Endothelial cell of umbilical vein (primary cell): Measurements from ENCODE around the gene CD3G. TPM values are rescaled to one million over a fixed set of nuclear protein-coding genes. Genes with fewer than 3 reads are reported as not detected.

Experiments used
- BruUV-seq: library from RNA; stranded (reverse); fragments of 400-500 nt; replicated peaks from 2 replicates; lab custom pipeline; 2021; lab: Mats Ljungman, UMichigan
- CTCF ChIA-PET: fragments of 300-600, 350-600 bp; sonication (Branson Sonifier 250); formaldehyde crosslinking; loops from one replicate; lab custom pipeline; 2021; ENCODE audit warnings: antibody characterized with exemption, inconsistent platforms; lab: Charles Lee
- POLR2A ChIA-PET: fragments of 300-600, 350-600 bp; sonication (Branson Sonifier 250); formaldehyde crosslinking; loops from one replicate; lab custom pipeline; 2021; ENCODE audit warnings: antibody characterized with exemption, inconsistent platforms; lab: Charles Lee
- DNase-seq: peaks from one replicate; pipeline ENCODE4 v3.0.0-alpha.2; 2011; ENCODE audit warnings: low read depth, low spot score
- FAIRE-seq: peaks from 2 replicates; lab custom pipeline; 2011; peaks lifted over from hg19 to GRCh38; lab: Jason Lieb, UNC
- H2AFZ ChIP-seq: 2 replicates; pipeline ENCODE4 v1.6.0; 2012; ENCODE audit warnings: low read depth, low read length, control low read depth, inconsistent platforms
- H3K27ac ChIP-seq: 2 replicates; pipeline ENCODE4 v1.5.1; 2011; ENCODE audit warnings: low read depth, mild to moderate bottlenecking, control low read depth, low read length, moderate library complexity; ENCODE audit not compliant: insufficient read depth
- H3K27me3 ChIP-seq, 2 experiments: 2 replicates each; pipeline versions ENCODE4 v1.6.0 to v1.6.1; 2011; ENCODE audit warnings: low read length in 2 of 2, mixed read lengths in 1 of 2; ENCODE audit not compliant: control insufficient read depth in 2 of 2, insufficient read depth in 2 of 2
- H3K36me3 ChIP-seq, 2 experiments: 2 replicates in 1 of 2; 3 replicates in 1 of 2; pipeline ENCODE4 v1.5.1; 2011; ENCODE audit warnings: low read length in 2 of 2, mild to moderate bottlenecking in 1 of 2, moderate library complexity in 1 of 2; ENCODE audit not compliant: control insufficient read depth in 2 of 2, insufficient read depth in 2 of 2; ENCODE audit errors: extremely low read depth in 1 of 2
- H3K4me1 ChIP-seq: 3 replicates; pipeline ENCODE4 v1.5.1; 2011; ENCODE audit warnings: mild to moderate bottlenecking, low read length; ENCODE audit not compliant: control insufficient read depth, insufficient read depth; ENCODE audit errors: extremely low read depth
- H3K4me2 ChIP-seq: 2 replicates; pipeline ENCODE4 v1.6.1; 2011; ENCODE audit warnings: low read length, control low read depth, mixed read lengths; ENCODE audit not compliant: insufficient read depth
- H3K4me3 ChIP-seq, 3 experiments: fragments of 200-600 bp in 1 of 3; sonication (generic), shearing (Covaris generic) in 1 of 3; replicated peaks in 1 of 3; 2 replicates each; pipeline ENCODE4 v1.5.1; 2011 to 2016; ENCODE audit warnings: control low read depth in 3 of 3, low read length in 3 of 3, mild to moderate bottlenecking in 2 of 3, inconsistent platforms in 1 of 3, low read depth in 1 of 3, moderate library complexity in 1 of 3; ENCODE audit not compliant: insufficient read depth in 1 of 3
- H3K79me2 ChIP-seq: 2 replicates; pipeline ENCODE4 v1.6.0; 2012; ENCODE audit warnings: low read length, inconsistent platforms; ENCODE audit not compliant: control insufficient read depth, insufficient read depth
- H3K9ac ChIP-seq: replicated peaks from 2 replicates; pipeline ENCODE3; 2011; ENCODE audit warnings: low read length, control low read depth; ENCODE audit not compliant: insufficient read depth; ENCODE audit errors: extremely low read depth
- H3K9me1 ChIP-seq: replicated peaks from 3 replicates; pipeline ENCODE4 v1.6.0; 2011; ENCODE audit warnings: mild to moderate bottlenecking, low read length; ENCODE audit not compliant: control insufficient read depth, insufficient read depth; ENCODE audit errors: extremely low read depth
- H3K9me3 ChIP-seq: replicated peaks from 2 replicates; pipeline ENCODE4 v1.5.1; 2012; ENCODE audit warnings: low read length, inconsistent platforms; ENCODE audit not compliant: control insufficient read depth, insufficient read depth
- H4K20me1 ChIP-seq: replicated peaks from 2 replicates; pipeline ENCODE3; 2011; ENCODE audit warnings: mild to moderate bottlenecking, low read length; ENCODE audit not compliant: control insufficient read depth, insufficient read depth; ENCODE audit errors: extremely low read depth
- FOS ChIP-seq: IDR thresholded peaks from 2 replicates; pipeline ENCODE4 v1.6.1; 2011; ENCODE audit warnings: mild to moderate bottlenecking, low read length, moderate library complexity, borderline replicate concordance; ENCODE audit not compliant: insufficient read depth
- POLR2AphosphoS5 ChIP-seq: IDR thresholded peaks from 2 replicates; pipeline ENCODE4 v1.6.1; 2012; ENCODE audit warnings: low read depth, mild to moderate bottlenecking, control low read depth, low read length, moderate library complexity; ENCODE audit not compliant: insufficient read depth
- dilution Hi-C: fragments of 300-500 bp; cut with MboI; formaldehyde crosslinking; loops from one replicate; pipeline ENCODE4 v1.15.0; 2019; ENCODE audit warnings: low sequenced_read_pairs; ENCODE audit not compliant: extremely low pct_ligation_motif_present
- intact Hi-C: fragments of 100-400 bp; cut with micrococcal nuclease; formaldehyde crosslinking; loops from one replicate; pipeline ENCODE4 v1.10.0; 2022
- polyA plus RNA-seq, 4 experiments: library from polyadenylated mRNA; depleted of rRNA in 3 of 4; stranded (reverse) in 3 of 4; unstranded in 1 of 4; fragments of >200 nt; gene quantifications; 2 replicates each; pipeline versions ENCODE4 v1.2.1 to v1.2.3, GENCODE V29; 2011 to 2012; ENCODE audit warnings: missing spikeins in 1 of 4
- total RNA-seq: library from RNA; stranded (reverse); gene quantifications from 2 replicates; pipeline ENCODE4 v1.2.3, GENCODE V29; 2021
- TF ChIP-seq, protein P1 (sequence below), 2 donors: IDR thresholded peaks; 1 replicate in 1 of 2; 2 replicates in 1 of 2; pipeline ENCODE4 v1.5.1; 2011; ENCODE audit warnings: low read length in 2 of 2, mild to moderate bottlenecking in 2 of 2, moderate library complexity in 2 of 2, control low read depth in 1 of 2, inconsistent platforms in 1 of 2, low read depth in 1 of 2; ENCODE audit not compliant: insufficient read depth in 1 of 2; ENCODE audit errors: extremely low read depth in 1 of 2

Gene CD3G
- total and polyA plus RNA-seq, 2 donors (not counting 3 experiments of a cell fraction or from before 2014, with no cell fraction given), result not detected

DNA sequence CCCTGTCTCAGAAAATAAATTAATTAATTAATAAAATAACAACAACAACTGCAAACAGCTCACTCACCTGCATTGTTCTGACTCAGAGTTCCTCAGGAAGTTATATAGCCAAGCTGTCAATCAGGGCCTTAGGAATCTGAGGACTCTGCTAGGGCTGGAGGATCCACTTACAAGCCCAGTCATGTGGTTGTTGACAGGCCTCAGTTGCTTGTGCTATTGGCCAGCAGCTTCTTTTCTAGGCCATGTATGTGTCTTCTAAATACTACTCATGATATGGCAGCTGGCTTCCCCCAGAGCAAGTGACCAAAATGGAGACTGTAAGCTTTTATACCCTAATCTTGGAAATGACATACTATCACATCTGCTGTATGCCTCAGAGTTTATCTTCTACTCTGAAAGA is 36.4 kb downstream of the CD3G start:
- H3K36me3 ChIP-seq, result peaks cover 29 to 38% of the 10 kb centered on the region in 2 experiments

DNA sequence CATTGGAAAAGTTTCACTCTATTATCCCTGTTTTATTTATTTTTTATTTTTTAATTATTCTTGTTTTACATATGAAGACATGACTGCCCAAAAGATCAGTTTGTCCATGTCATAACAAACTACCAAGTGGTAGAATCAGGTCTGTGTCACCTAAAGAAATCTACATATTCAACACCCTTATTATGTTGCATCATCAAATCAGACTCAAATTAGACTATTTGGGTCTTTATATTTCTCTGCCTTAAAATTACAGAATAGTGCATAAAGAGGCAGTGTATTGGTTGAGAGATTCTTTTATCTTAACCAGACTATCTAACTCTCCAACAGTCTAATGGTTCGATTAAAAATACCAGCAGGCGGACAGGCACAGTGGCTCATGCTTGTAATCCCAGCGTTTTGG is 38.8 kb downstream of the CD3G start:
- Histone ChIP-seq H3K36me3 (peaks cover 34 to 53% of the 10 kb centered on the region in 2 experiments), H3K79me2 (no peaks in the 10 kb centered on the region), H3K4me3 (no peak overlapping the region), H3K9me1 (no peaks in the 10 kb centered on the region), H3K27me3 (no peaks in the 10 kb centered on the region), H3K4me1 (no peaks in the 10 kb centered on the region), H4K20me1 (no peaks in the 10 kb centered on the region), H3K4me2 (no peak overlapping the region), H3K9me3 (no peaks in the 10 kb centered on the region), H3K9ac (no peak overlapping the region), H2AFZ (no peak overlapping the region), H3K27ac (no peak overlapping the region)
- dilution Hi-C loops (loop anchor here (25.0 kb wide), 1 partner anchor 104 kb away; no protein-coding TSS in a partner anchor), intact Hi-C loops (loop anchor here (5.0 kb wide), 1 partner anchor 104 kb away; no protein-coding TSS in a partner anchor)
- TF ChIP-seq POLR2AphosphoS5, result no peak
- TF ChIP-seq, protein P1, sequence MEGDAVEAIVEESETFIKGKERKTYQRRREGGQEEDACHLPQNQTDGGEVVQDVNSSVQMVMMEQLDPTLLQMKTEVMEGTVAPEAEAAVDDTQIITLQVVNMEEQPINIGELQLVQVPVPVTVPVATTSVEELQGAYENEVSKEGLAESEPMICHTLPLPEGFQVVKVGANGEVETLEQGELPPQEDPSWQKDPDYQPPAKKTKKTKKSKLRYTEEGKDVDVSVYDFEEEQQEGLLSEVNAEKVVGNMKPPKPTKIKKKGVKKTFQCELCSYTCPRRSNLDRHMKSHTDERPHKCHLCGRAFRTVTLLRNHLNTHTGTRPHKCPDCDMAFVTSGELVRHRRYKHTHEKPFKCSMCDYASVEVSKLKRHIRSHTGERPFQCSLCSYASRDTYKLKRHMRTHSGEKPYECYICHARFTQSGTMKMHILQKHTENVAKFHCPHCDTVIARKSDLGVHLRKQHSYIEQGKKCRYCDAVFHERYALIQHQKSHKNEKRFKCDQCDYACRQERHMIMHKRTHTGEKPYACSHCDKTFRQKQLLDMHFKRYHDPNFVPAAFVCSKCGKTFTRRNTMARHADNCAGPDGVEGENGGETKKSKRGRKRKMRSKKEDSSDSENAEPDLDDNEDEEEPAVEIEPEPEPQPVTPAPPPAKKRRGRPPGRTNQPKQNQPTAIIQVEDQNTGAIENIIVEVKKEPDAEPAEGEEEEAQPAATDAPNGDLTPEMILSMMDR (IDR thresholded peaks at IDR 0.05; ENCODE audit: extremely low read depth in 1 of 2, insufficient read depth in 1 of 2, low read depth in 1 of 2, low read length in 2 of 2), result no peak
- no peak for FAIRE-seq
- POLR2A ChIA-PET, result no interaction called here
- CTCF ChIA-PET, result no interaction called here
- no peak for DNase-seq
- no TSS peak for BruUV-seq

More for the DNA sequence above, 36.4 kb downstream of the CD3G start:
- no TSS peak for BruUV-seq
- FAIRE-seq, result no peak
- no peak for TF ChIP-seq FOS
- Histone ChIP-seq H3K9me1 (no peaks in the 10 kb centered on the region), H2AFZ (no peak overlapping the region), H3K4me2 (no peak overlapping the region), H3K9me3 (no peaks in the 10 kb centered on the region), H3K27me3 (no peaks in the 10 kb centered on the region), H3K79me2 (no peaks in the 10 kb centered on the region), H3K4me1 (no peaks in the 10 kb centered on the region), H3K9ac (no peak overlapping the region), H3K27ac (no peak overlapping the region), H4K20me1 (no peaks in the 10 kb centered on the region), H3K4me3 (no peak overlapping the region)
- intact Hi-C loops (loop anchor here (5.0 kb wide), 1 partner anchor 107 kb away; no protein-coding TSS in a partner anchor), dilution Hi-C loops (loop anchor here (25.0 kb wide), 1 partner anchor 107 kb away; no protein-coding TSS in a partner anchor)
- ChIA-PET CTCF (interaction anchor here (1.2 to 2.1 kb wide), 3 partner anchors 96 to 182 kb away, joined by 3 to 9 read pairs (median 3); no protein-coding TSS in a partner anchor), POLR2A (no interaction called here)
- DNase-seq, result peak; percentile 5
